Measurements from ENCODE around the gene SUN5. TPM values are rescaled to one million over a fixed set of nuclear protein-coding genes. Genes with fewer than 3 reads are reported as not detected.
A peak's percentile ranks its signal among the peaks of the same experiment; 100 is the strongest.
"Not testable (repeated sequence)": the region's sequence is repeated elsewhere in the genome, so short reads cannot be mapped to it uniquely, and the experiment has no call there.

The SUN5 gene, protein sequence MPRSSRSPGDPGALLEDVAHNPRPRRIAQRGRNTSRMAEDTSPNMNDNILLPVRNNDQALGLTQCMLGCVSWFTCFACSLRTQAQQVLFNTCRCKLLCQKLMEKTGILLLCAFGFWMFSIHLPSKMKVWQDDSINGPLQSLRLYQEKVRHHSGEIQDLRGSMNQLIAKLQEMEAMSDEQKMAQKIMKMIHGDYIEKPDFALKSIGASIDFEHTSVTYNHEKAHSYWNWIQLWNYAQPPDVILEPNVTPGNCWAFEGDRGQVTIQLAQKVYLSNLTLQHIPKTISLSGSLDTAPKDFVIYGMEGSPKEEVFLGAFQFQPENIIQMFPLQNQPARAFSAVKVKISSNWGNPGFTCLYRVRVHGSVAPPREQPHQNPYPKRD
- total RNA-seq (not detected), polyA plus RNA-seq (not detected), total RNA-seq (not detected)

- no peak within 1 kb of the TSS for H3K4me3 Mint-ChIP-seq
These were observed at the start of gene SUN5 for GRCh38 chr20:33004141-33004751. SUN5 (minus strand) TSS chr20:33004433; CDS start chr20:33004340, 93 bp downstream.

GRCh38 chr20:33053291-33054106 is 49.3 kb upstream of the SUN5 start, which contains the start of gene BPIFB3:
BPIFB3 (plus strand) TSS chr20:33053903; CDS start chr20:33055436, 1,533 bp downstream.
- POLR2A ChIA-PET = no interaction called here
- Histone ChIP-seq H3K36me3 (ENCODE audit: control insufficient read depth in 2 of 3, insufficient read depth in 3 of 3, low read length in 3 of 3) (no peaks in the 10 kb centered on the region), H3K4me3 (ENCODE audit: low read length) (no peak within 1 kb of the TSS), H3K9me3 (ENCODE audit: control insufficient read depth in 2 of 3, low read length in 3 of 3) (no peaks in the 10 kb centered on the region), H3K4me1 (ENCODE audit: control insufficient read depth in 2 of 2, insufficient read depth in 2 of 2, low read length in 2 of 2) (no peaks in the 10 kb centered on the region), H3K27ac (ENCODE audit: low read depth, low read length) (no peak within 1 kb of the TSS), H3K27me3 (ENCODE audit: control insufficient read depth in 2 of 2, insufficient read depth in 2 of 2, low read length in 2 of 2) (no peaks in the 10 kb centered on the region)
- CTCF ChIA-PET = no interaction called here
- DNase-seq = no peak
- H3K4me3 Mint-ChIP-seq = no peak within 1 kb of the TSS
- ATAC-seq = no peak
- H3K27me3 Mint-ChIP-seq = no peaks in the 10 kb centered on the region
- H3K36me3 Mint-ChIP-seq = no peaks in the 10 kb centered on the region
- peaks cover 0 to 2% (median 0%) of the 10 kb centered on the region in 11 donors for H3K9me3 Mint-ChIP-seq
- H3K4me1 Mint-ChIP-seq = peaks cover 0 to 13% (median 0%) of the 10 kb centered on the region in 7 donors
- intact Hi-C loops (cut with micrococcal nuclease) = no loop called here
- H3K27ac Mint-ChIP-seq = peak within 1 kb of the TSS in 2 of 9 donors; percentile 42 to 65

More at GRCh38 chr20:33004141-33004751, at the start of gene SUN5:
- H3K27ac ChIP-seq (ENCODE audit: low read depth, low read length) = no peak within 1 kb of the TSS
- peak within 1 kb of the TSS in 5 of 9 donors; percentile 17 to 66 (median 38) for H3K27ac Mint-ChIP-seq
- POLR2A ChIA-PET = interaction anchor here (0.9 to 1.2 kb wide), 2 partner anchors 11 to 13 kb away, joined by 3 read pairs; no protein-coding TSS in a partner anchor
- no peak within 1 kb of the TSS for H3K4me3 ChIP-seq (ENCODE audit: low read length)
- CTCF ChIA-PET = interaction anchor here (0.7 to 2.4 kb wide), 13 partner anchors 11 to 107 kb away, joined by 3 to 19 read pairs (median 5); no protein-coding TSS in a partner anchor
- ATAC-seq = no peak
- no peak for DNase-seq
- intact Hi-C loops (cut with micrococcal nuclease) = no loop called here
- H3K27me3 ChIP-seq (ENCODE audit: control insufficient read depth in 2 of 2, insufficient read depth in 2 of 2, low read length in 2 of 2) = no peaks in the 10 kb centered on the region
- H3K9me3 Mint-ChIP-seq = peaks cover 0 to 9% (median 0%) of the 10 kb centered on the region in 11 donors
- H3K9me3 ChIP-seq (ENCODE audit: control insufficient read depth in 2 of 3, low read length in 3 of 3) = peaks cover 0 to 3% (median 0%) of the 10 kb centered on the region in 3 experiments
- no peaks in the 10 kb centered on the region for H3K36me3 ChIP-seq (ENCODE audit: control insufficient read depth in 2 of 3, insufficient read depth in 3 of 3, low read length in 3 of 3)
- H3K4me1 Mint-ChIP-seq = peaks cover 3 to 60% (median 41%) of the 10 kb centered on the region in 7 donors
- peaks cover 0 to 3% (median 0%) of the 10 kb centered on the region in 5 donors for H3K36me3 Mint-ChIP-seq
- no peaks in the 10 kb centered on the region for H3K27me3 Mint-ChIP-seq
- H3K4me1 ChIP-seq (ENCODE audit: control insufficient read depth in 2 of 2, insufficient read depth in 2 of 2, low read length in 2 of 2) = peaks cover 0 to 20% of the 10 kb centered on the region in 2 donors

DNA sequence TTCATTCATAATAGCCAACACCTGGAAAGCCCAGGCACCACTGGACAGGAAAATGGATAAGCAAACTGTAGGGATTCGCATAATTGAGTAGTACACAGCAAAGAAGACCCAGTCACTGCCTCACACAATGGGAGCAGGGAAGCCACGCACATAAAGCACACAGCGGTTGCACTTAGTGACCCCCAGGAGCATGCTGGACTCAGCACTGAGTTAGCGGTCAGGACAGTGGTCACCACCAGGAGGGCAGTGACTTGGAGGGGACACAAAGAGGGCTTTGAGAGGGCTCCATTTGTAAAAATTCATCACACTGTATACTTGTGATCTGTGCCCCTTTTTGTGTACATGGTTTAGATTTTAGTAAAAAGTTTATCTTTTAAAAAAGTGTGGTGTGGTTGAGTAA is 47.1 kb upstream of the SUN5 start:
- POLR2A ChIA-PET = interaction anchor here (1.1 kb wide), 1 partner anchor 84 kb away, joined by 3 read pairs; no protein-coding TSS in a partner anchor
- no peak overlapping the region for H3K4me3 ChIP-seq (ENCODE audit: low read length)
- DNase-seq = no peak
- peaks cover 0 to 2% (median under 1%) of the 10 kb centered on the region in 3 experiments for H3K9me3 ChIP-seq (ENCODE audit: control insufficient read depth in 2 of 3, low read length in 3 of 3)
- CTCF ChIA-PET = no interaction called here
- peak overlapping the region in 3 of 9 donors; percentile 22 to 67 (median 52) for H3K27ac Mint-ChIP-seq
- H3K36me3 Mint-ChIP-seq = peaks cover 0 to under 1% (median 0%) of the 10 kb centered on the region in 5 donors
- no peak for ATAC-seq
- no peak overlapping the region for H3K4me3 Mint-ChIP-seq
- intact Hi-C loops (cut with micrococcal nuclease) = no loop called here
- no peaks in the 10 kb centered on the region for H3K27me3 ChIP-seq (ENCODE audit: control insufficient read depth in 2 of 2, insufficient read depth in 2 of 2, low read length in 2 of 2)
- H3K27me3 Mint-ChIP-seq = no peaks in the 10 kb centered on the region
- peaks cover 0 to 5% (median 2%) of the 10 kb centered on the region in 11 donors for H3K9me3 Mint-ChIP-seq
- H3K36me3 ChIP-seq (ENCODE audit: control insufficient read depth in 2 of 3, insufficient read depth in 3 of 3, low read length in 3 of 3) = no peaks in the 10 kb centered on the region
- H3K4me1 Mint-ChIP-seq = peaks cover 0 to 9% (median 0%) of the 10 kb centered on the region in 7 donors
- no peak overlapping the region for H3K27ac ChIP-seq (ENCODE audit: low read depth, low read length)
- no peaks in the 10 kb centered on the region for H3K4me1 ChIP-seq (ENCODE audit: control insufficient read depth in 2 of 2, insufficient read depth in 2 of 2, low read length in 2 of 2)

DNA sequence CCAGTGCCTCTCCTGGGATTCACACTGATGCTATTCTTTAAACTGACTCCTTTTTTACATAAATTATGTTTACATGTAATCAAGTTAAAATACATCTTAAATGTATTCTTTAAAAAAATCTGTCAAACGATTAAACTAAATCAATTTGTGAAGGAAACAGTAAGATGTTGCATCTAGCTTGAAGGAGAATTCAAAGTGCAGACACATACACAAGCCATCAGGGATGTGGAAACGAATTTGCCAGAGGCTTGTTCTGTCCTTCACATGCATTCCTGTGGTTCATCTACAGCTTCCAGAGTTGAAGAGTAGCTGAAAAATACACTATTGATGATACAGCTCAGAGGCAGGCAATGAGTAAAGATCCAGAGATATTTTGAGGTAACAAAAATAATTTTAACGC is 42.2 kb upstream of the SUN5 start:
- no peak overlapping the region for H3K4me3 ChIP-seq (ENCODE audit: low read length)
- ChIA-PET CTCF (no interaction called here), POLR2A (no interaction called here)
- H3K9me3 Mint-ChIP-seq = peaks cover 0 to 18% (median 12%) of the 10 kb centered on the region in 11 donors
- ATAC-seq (no peak), DNase-seq (no peak)
- H3K4me1 ChIP-seq (ENCODE audit: control insufficient read depth in 2 of 2, insufficient read depth in 2 of 2, low read length in 2 of 2) = no peaks in the 10 kb centered on the region
- no peaks in the 10 kb centered on the region for H3K27me3 Mint-ChIP-seq
- peaks cover 0 to 8% (median 0%) of the 10 kb centered on the region in 5 donors for H3K36me3 Mint-ChIP-seq
- no peak overlapping the region for H3K27ac Mint-ChIP-seq
- no peak overlapping the region for H3K27ac ChIP-seq (ENCODE audit: low read depth, low read length)
- H3K4me3 Mint-ChIP-seq = no peak overlapping the region
- peaks cover 0 to 6% (median 6%) of the 10 kb centered on the region in 3 experiments for H3K9me3 ChIP-seq (ENCODE audit: control insufficient read depth in 2 of 3, low read length in 3 of 3)
- peaks cover 0 to 11% (median 0%) of the 10 kb centered on the region in 7 donors for H3K4me1 Mint-ChIP-seq
- H3K27me3 ChIP-seq (ENCODE audit: control insufficient read depth in 2 of 2, insufficient read depth in 2 of 2, low read length in 2 of 2) = no peaks in the 10 kb centered on the region
- intact Hi-C loops (cut with micrococcal nuclease) = no loop called here
- H3K36me3 ChIP-seq (ENCODE audit: control insufficient read depth in 2 of 3, insufficient read depth in 3 of 3, low read length in 3 of 3) = no peaks in the 10 kb centered on the region

DNA sequence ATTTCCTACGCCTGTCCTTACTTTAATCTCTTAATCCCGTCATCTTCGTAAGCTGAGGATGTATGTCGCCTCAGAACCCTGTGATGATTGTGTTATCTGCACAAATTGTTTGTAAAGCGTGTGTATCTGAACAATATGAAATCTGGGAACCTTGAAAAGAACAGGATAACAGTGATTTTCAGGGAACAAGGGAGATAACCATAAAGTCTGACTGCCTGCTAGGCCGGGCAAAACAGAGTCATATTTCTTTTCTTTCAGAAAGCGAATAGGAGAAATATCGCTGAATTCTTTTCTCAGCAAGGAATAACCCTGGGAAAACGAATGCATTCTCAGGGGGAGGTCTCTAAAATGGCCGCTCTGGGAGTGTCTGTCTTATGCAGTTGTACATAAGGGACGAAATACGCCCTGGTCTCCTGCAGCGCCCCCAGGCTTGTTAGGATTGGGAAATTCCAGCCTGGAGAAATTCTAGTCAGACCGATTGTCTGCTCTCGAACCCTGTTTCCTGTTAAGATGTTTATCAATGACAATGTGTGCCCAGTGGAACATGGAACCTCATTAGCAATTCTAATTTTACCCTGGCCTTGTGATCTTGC is 41.0 kb upstream of the SUN5 start:
- H3K27me3 Mint-ChIP-seq; CTCF ChIA-PET; H3K27ac Mint-ChIP-seq; POLR2A ChIA-PET; ATAC-seq; intact Hi-C loops (cut with micrococcal nuclease); DNase-seq; H3K4me1 ChIP-seq (ENCODE audit: control insufficient read depth in 2 of 2, insufficient read depth in 2 of 2, low read length in 2 of 2); H3K36me3 ChIP-seq (ENCODE audit: control insufficient read depth in 2 of 3, insufficient read depth in 3 of 3, low read length in 3 of 3); H3K27ac ChIP-seq (ENCODE audit: low read depth, low read length); H3K9me3 ChIP-seq (ENCODE audit: control insufficient read depth in 2 of 3, low read length in 3 of 3); H3K4me3 Mint-ChIP-seq; H3K4me3 ChIP-seq (ENCODE audit: low read length); H3K27me3 ChIP-seq (ENCODE audit: control insufficient read depth in 2 of 2, insufficient read depth in 2 of 2, low read length in 2 of 2); H3K36me3 Mint-ChIP-seq: not testable (repeated sequence)
- peaks cover 0 to 18% (median 12%) of the 10 kb centered on the region in 11 donors for H3K9me3 Mint-ChIP-seq
- H3K4me1 Mint-ChIP-seq = peaks cover 0 to 12% (median 0%) of the 10 kb centered on the region in 7 donors

DNA sequence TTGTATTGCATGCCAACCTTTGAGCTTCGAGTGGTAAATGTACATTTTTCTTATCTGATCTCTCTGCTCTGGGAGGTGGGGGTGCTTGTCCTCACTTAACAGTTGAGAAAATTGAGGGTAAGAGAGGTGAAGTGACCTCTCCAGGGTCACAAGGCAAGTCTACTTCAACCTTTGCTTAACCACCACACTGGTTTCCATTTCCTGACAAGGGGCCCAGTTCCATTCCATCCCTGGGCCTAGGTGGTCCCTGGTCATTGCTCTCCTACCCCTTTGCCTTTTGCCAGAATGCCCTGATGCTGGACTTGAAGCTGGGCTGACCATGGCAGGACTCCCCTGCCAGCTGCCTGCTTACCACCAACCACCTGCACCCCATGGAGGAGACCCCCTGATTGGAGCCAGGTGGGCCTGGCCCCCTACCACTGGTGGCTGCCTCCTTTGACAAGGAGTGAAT is 39.5 kb upstream of the SUN5 start:
- Histone ChIP-seq H3K4me1 (ENCODE audit: control insufficient read depth in 2 of 2, insufficient read depth in 2 of 2, low read length in 2 of 2) (no peaks in the 10 kb centered on the region), H3K27me3 (ENCODE audit: control insufficient read depth in 2 of 2, insufficient read depth in 2 of 2, low read length in 2 of 2) (no peaks in the 10 kb centered on the region), H3K27ac (ENCODE audit: low read depth, low read length) (no peak overlapping the region), H3K36me3 (ENCODE audit: control insufficient read depth in 2 of 3, insufficient read depth in 3 of 3, low read length in 3 of 3) (no peaks in the 10 kb centered on the region), H3K4me3 (ENCODE audit: low read length) (no peak overlapping the region), H3K9me3 (ENCODE audit: control insufficient read depth in 2 of 3, low read length in 3 of 3) (peaks cover 0 to 6% (median 6%) of the 10 kb centered on the region in 3 experiments)
- Mint-ChIP-seq H3K4me1 (peaks cover 0 to 17% (median 0%) of the 10 kb centered on the region in 7 donors), H3K9me3 (peaks cover 0 to 18% (median 12%) of the 10 kb centered on the region in 11 donors), H3K27me3 (no peaks in the 10 kb centered on the region), H3K36me3 (peaks cover 0 to 8% (median 0%) of the 10 kb centered on the region in 5 donors), H3K4me3 (no peak overlapping the region), H3K27ac (no peak overlapping the region)
- intact Hi-C loops (cut with micrococcal nuclease) = no loop called here
- DNase-seq (no peak), ATAC-seq (no peak)
- CTCF ChIA-PET = interaction anchor here (0.7 kb wide), 1 partner anchor 78 kb away, joined by 3 read pairs; no protein-coding TSS in a partner anchor
- POLR2A ChIA-PET = no interaction called here

Measured in naive thymus-derived CD4-positive, alpha-beta T cell (primary cell).